ENCODE data around the gene HEXIM1.

The HEXIM1 gene

GRCh38 chr17:45120558-45120957, 27.7 kb upstream of the HEXIM1 start:
- TF ChIP-seq YY1 (IDR thresholded peaks at IDR 0.05; ENCODE audit: low read depth) (no peak), CEBPB (IDR thresholded peaks at IDR 0.05) (no peak), FOXM1 (IDR thresholded peaks at IDR 0.05; ENCODE audit: borderline replicate concordance, low read depth) (no peak), TCF12 (IDR thresholded peaks at IDR 0.05; ENCODE audit: low read depth) (no peak), TEAD4 (IDR thresholded peaks at IDR 0.05) (no peak)

- TF ChIP-seq EP300 (IDR thresholded peaks at IDR 0.05; ENCODE audit: borderline replicate concordance) (no peak), EGR1 (IDR thresholded peaks at IDR 0.05) (no peak), MAX (IDR thresholded peaks at IDR 0.05) (no peak), TAF1 (IDR thresholded peaks at IDR 0.05; ENCODE audit: low read depth) (no peak)
- TF ChIP-seq, protein P1, sequence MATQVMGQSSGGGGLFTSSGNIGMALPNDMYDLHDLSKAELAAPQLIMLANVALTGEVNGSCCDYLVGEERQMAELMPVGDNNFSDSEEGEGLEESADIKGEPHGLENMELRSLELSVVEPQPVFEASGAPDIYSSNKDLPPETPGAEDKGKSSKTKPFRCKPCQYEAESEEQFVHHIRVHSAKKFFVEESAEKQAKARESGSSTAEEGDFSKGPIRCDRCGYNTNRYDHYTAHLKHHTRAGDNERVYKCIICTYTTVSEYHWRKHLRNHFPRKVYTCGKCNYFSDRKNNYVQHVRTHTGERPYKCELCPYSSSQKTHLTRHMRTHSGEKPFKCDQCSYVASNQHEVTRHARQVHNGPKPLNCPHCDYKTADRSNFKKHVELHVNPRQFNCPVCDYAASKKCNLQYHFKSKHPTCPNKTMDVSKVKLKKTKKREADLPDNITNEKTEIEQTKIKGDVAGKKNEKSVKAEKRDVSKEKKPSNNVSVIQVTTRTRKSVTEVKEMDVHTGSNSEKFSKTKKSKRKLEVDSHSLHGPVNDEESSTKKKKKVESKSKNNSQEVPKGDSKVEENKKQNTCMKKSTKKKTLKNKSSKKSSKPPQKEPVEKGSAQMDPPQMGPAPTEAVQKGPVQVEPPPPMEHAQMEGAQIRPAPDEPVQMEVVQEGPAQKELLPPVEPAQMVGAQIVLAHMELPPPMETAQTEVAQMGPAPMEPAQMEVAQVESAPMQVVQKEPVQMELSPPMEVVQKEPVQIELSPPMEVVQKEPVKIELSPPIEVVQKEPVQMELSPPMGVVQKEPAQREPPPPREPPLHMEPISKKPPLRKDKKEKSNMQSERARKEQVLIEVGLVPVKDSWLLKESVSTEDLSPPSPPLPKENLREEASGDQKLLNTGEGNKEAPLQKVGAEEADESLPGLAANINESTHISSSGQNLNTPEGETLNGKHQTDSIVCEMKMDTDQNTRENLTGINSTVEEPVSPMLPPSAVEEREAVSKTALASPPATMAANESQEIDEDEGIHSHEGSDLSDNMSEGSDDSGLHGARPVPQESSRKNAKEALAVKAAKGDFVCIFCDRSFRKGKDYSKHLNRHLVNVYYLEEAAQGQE (IDR thresholded peaks at IDR 0.05; ENCODE audit: low read depth), result no peak
Measured at GRCh38 chr17:45121055-45121454, 27.2 kb upstream of the HEXIM1 start.

DNA sequence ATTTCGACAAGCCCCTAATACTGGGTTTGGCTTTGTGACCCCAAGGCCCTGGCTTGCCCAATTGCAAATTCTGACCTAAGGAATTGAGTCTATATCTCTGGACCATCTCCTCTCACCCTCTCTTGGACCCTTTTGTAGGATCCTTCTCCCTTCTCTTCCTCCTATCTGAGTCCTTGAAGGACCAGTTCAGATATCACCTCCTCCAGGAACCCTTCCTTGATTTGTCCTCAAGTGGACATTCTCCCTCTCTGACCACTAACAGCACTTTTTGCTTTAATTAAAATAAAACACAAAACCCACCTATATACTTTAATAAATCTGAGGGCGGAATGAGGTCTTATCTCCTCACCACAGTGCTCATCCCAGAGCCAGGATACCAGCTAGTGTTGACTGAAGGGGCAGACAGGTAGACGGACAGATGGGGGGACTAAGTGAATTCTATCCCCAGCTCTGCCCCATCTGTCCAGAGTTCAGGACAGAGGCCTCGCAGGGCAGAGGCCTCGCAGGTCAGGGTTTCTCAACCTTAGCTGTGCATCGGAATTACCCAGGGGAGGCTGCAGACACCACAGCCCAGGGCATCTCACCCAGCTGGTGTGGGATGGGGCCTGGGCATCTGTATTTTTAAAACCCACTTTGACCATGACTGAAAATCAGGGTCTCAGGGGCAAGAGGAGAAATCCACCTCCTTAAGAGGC, 25.1 kb upstream of the HEXIM1 start:
- TF ChIP-seq, protein P1 (IDR thresholded peaks at IDR 0.05; ENCODE audit: low read depth), result no peak
- TF ChIP-seq TEAD4 (IDR thresholded peaks at IDR 0.05) (no peak), EP300 (IDR thresholded peaks at IDR 0.05; ENCODE audit: borderline replicate concordance) (no peak), FOXM1 (IDR thresholded peaks at IDR 0.05; ENCODE audit: borderline replicate concordance, low read depth) (no peak), NFIC (IDR thresholded peaks at IDR 0.05) (no peak), CEBPB (IDR thresholded peaks at IDR 0.05) (no peak), CREB1 (IDR thresholded peaks at IDR 0.05; ENCODE audit: low read depth) (no peak), TCF12 (IDR thresholded peaks at IDR 0.05; ENCODE audit: low read depth) (no peak), TAF1 (IDR thresholded peaks at IDR 0.05; ENCODE audit: low read depth) (no peak)

GRCh38 chr17:45123930-45124796, 24.1 kb upstream of the HEXIM1 start:
- TF ChIP-seq CEBPB (IDR thresholded peaks at IDR 0.05), result no peak
- peak; percentile 37; the same call in 1 of the 2 replicates for TF ChIP-seq NFIC (IDR thresholded peaks at IDR 0.05)
- no peak for TF ChIP-seq RAD21 (IDR thresholded peaks at IDR 0.05; ENCODE audit: low read depth)
- peak; percentile 58; the same call in 1 of the 2 replicates for TF ChIP-seq TCF12 (IDR thresholded peaks at IDR 0.05; ENCODE audit: low read depth)
- TF ChIP-seq, protein P1 (IDR thresholded peaks at IDR 0.05; ENCODE audit: low read depth), result no peak
- TF ChIP-seq ZBTB7A (IDR thresholded peaks at IDR 0.05; ENCODE audit: low read depth), result peak; percentile 81
- no peak for TF ChIP-seq EGR1 (IDR thresholded peaks at IDR 0.05)
- no peak for TF ChIP-seq MAX (IDR thresholded peaks at IDR 0.05)
- TF ChIP-seq YY1 (IDR thresholded peaks at IDR 0.05; ENCODE audit: low read depth), result peak; percentile 20; the same call in 1 of the 2 replicates
- TF ChIP-seq FOXM1 (IDR thresholded peaks at IDR 0.05; ENCODE audit: borderline replicate concordance, low read depth), result no peak
- TF ChIP-seq, protein P2, sequence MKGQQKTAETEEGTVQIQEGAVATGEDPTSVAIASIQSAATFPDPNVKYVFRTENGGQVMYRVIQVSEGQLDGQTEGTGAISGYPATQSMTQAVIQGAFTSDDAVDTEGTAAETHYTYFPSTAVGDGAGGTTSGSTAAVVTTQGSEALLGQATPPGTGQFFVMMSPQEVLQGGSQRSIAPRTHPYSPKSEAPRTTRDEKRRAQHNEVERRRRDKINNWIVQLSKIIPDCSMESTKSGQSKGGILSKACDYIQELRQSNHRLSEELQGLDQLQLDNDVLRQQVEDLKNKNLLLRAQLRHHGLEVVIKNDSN (IDR thresholded peaks at IDR 0.05), result no peak
- TF ChIP-seq TAF1 (IDR thresholded peaks at IDR 0.05; ENCODE audit: low read depth), result no peak
- no peak for TF ChIP-seq TEAD4 (IDR thresholded peaks at IDR 0.05)
- TF ChIP-seq EP300 (IDR thresholded peaks at IDR 0.05; ENCODE audit: borderline replicate concordance), result peak; percentile 60; the same call in 1 of the 2 replicates
- no peak for TF ChIP-seq CREB1 (IDR thresholded peaks at IDR 0.05; ENCODE audit: low read depth)

Measured in Ishikawa (cell line).